Activated CD4-positive, alpha-beta T cell treated with anti-CD3 and anti-CD28 coated beads, Interleukin-2, amount 10 ng/mL, durations not matched to agents 7 days and 5 days (primary cell): Measurements from ENCODE around the gene CLDND1. TPM values are rescaled to one million over a fixed set of nuclear protein-coding genes. Genes with fewer than 3 reads are reported as not detected.
A peak's percentile ranks its signal among the peaks of the same experiment; 100 is the strongest.

ENCODE experiments used
- CTCF ChIA-PET: fragments of 350-600 bp; sonication (Branson Sonifier 250); formaldehyde crosslinking; loops from one replicate; lab custom pipeline; 2021; ENCODE audit warnings: antibody characterized with exemption; lab: Charles Lee
- POLR2A ChIA-PET: fragments of 350-600 bp; sonication (Branson Sonifier 250); formaldehyde crosslinking; loops from one replicate; lab custom pipeline; 2021; ENCODE audit warnings: antibody characterized with exemption; lab: Charles Lee
- DNase-seq: peaks from one replicate; pipeline ENCODE4 v3.0.0-alpha.2; 2020
- H3K27ac Mint-ChIP-seq: one replicate; pipeline ENCODE4 v1.8.0; 2021; ENCODE audit warnings: mild to moderate bottlenecking, moderate library complexity, mixed read lengths
- H3K27me3 Mint-ChIP-seq: one replicate; pipeline ENCODE4 v1.8.0; 2021; ENCODE audit warnings: mixed read lengths
- H3K36me3 Mint-ChIP-seq: one replicate; pipeline ENCODE4 v1.8.0; 2021; ENCODE audit warnings: low read depth, mixed read lengths
- H3K4me1 Mint-ChIP-seq: one replicate; pipeline ENCODE4 v1.8.0; 2021; ENCODE audit warnings: mixed read lengths
- H3K4me3 Mint-ChIP-seq: one replicate; pipeline ENCODE4 v1.8.0; 2021; ENCODE audit warnings: mild to moderate bottlenecking, moderate library complexity, mixed read lengths
- H3K9me3 Mint-ChIP-seq: one replicate; pipeline ENCODE4 v1.8.0; 2021; ENCODE audit warnings: mixed read lengths
- total RNA-seq, 2 experiments: library from RNA; stranded (reverse); gene quantifications; one replicate each; pipeline ENCODE4 v1.2.3, GENCODE V29; 2021

Gene CLDND1
- total RNA-seq, 2 experiments from 2014 or later, result 399 to 432 TPM

GRCh38 chr3:98550833-98551232 is 28.1 kb upstream of the CLDND1 start:
- no peak for DNase-seq
- Mint-ChIP-seq H3K27ac (peak overlapping the region; percentile 48), H3K4me3 (no peak overlapping the region), H3K9me3 (peaks cover 10% of the 10 kb centered on the region), H3K36me3 (peaks cover 65% of the 10 kb centered on the region), H3K27me3 (no peaks in the 10 kb centered on the region), H3K4me1 (peaks cover 80% of the 10 kb centered on the region)
- ChIA-PET POLR2A (no interaction called here), CTCF (interaction anchor here (0.9 to 1.5 kb wide), 2 partner anchors 13 to 15 kb away, joined by 4 read pairs; no protein-coding TSS in a partner anchor)

DNA sequence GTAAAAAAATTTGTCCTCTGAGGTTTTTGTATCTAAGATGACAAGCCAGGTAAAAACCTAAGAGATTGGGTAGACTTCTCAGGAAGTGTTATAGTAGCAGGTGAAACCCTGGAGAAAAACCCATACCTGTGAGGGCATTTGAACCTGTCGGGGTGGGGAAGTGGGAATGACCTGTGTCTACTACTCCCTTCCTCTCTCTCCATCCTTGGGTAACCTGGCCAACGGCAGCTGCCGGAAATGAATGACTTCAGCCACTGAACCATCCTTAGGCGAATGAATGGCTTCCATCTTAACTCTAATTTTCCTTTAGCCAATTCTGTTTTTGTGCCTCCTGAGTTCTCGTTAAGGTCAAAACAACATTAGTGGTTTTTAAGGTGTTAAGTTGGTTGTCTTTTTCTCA is 25.8 kb upstream of the CLDND1 start:
- H3K4me3 Mint-ChIP-seq, result no peak overlapping the region
- H3K4me1 Mint-ChIP-seq, result peaks cover 73% of the 10 kb centered on the region
- no peak overlapping the region for H3K27ac Mint-ChIP-seq
- H3K9me3 Mint-ChIP-seq, result peaks cover 10% of the 10 kb centered on the region
- POLR2A ChIA-PET, result no interaction called here
- CTCF ChIA-PET, result interaction anchor here (1.5 to 1.9 kb wide), 2 partner anchors 12 to 580 kb away, joined by 3 to 4 read pairs; no protein-coding TSS in a partner anchor
- DNase-seq, result no peak
- H3K27me3 Mint-ChIP-seq, result no peaks in the 10 kb centered on the region
- H3K36me3 Mint-ChIP-seq, result peaks cover 62% of the 10 kb centered on the region

DNA sequence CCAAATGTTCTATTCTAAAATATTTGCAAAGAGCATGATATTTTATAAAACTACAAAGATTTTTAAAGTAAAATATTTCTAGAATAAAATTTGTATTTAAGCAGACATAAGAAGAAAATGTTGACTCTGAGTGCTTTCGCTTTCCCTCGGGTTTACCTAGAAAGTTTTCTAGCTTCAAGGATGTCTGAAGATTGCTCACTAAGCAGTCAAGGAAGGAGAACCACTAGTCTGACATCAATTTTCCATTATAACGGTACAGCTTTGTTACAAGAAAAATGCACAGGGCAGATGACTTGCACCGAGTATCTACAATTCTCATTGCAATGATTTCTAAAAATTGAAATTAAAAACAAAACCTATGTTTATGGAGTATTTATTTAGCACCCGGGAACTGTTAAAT is 23.2 kb upstream of the CLDND1 start:
- Mint-ChIP-seq H3K36me3 (peaks cover 56% of the 10 kb centered on the region), H3K27me3 (no peaks in the 10 kb centered on the region), H3K4me1 (peaks cover 70% of the 10 kb centered on the region), H3K9me3 (peaks cover 13% of the 10 kb centered on the region), H3K27ac (peak overlapping the region; percentile 91), H3K4me3 (peak overlapping the region; percentile 53)
- ChIA-PET CTCF (interaction anchor here (0.8 to 1.8 kb wide), 7 partner anchors 9 to 56 kb away, joined by 3 to 6 read pairs (median 5); partner anchors contain the start of gene CLDND1), POLR2A (interaction anchor here (0.7 to 1.1 kb wide), 3 partner anchors 9 to 12 kb away, joined by 3 to 10 read pairs (median 7); no protein-coding TSS in a partner anchor)
- DNase-seq, result peak; percentile 56

GRCh38 chr3:98542623-98543022 is 19.9 kb upstream of the CLDND1 start:
- Mint-ChIP-seq H3K36me3 (peaks cover 40% of the 10 kb centered on the region), H3K4me3 (no peak overlapping the region), H3K27me3 (no peaks in the 10 kb centered on the region), H3K27ac (no peak overlapping the region), H3K9me3 (peaks cover 11% of the 10 kb centered on the region), H3K4me1 (peaks cover 63% of the 10 kb centered on the region)
- ChIA-PET POLR2A (no interaction called here), CTCF (interaction anchor here (1.0 to 2.2 kb wide), 3 partner anchors 10 to 14 kb away, joined by 3 to 10 read pairs (median 3); no protein-coding TSS in a partner anchor)
- DNase-seq, result no peak

DNA sequence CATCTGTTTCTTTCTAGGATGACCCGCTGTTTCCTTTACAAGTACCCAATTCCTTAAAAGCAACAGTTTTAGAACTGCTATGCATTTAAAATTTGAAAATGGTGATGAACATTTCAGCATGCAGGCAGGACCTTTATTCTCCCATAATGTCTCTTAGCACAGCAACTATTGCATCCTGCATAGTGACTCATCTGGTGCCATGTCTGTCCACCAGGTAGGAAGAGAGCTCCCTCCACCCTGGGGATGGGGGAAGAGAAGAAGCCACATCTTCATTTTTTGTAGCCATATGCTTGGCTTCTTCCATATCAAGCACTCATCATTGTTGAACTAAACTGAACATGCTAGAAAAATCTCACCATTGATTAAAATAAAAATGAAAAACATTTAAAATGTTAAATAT is 19.0 kb upstream of the CLDND1 start:
- Mint-ChIP-seq H3K27me3 (no peaks in the 10 kb centered on the region), H3K4me3 (no peak overlapping the region), H3K36me3 (peaks cover 45% of the 10 kb centered on the region), H3K9me3 (peaks cover 11% of the 10 kb centered on the region), H3K4me1 (peaks cover 69% of the 10 kb centered on the region), H3K27ac (peak overlapping the region; percentile 90)
- POLR2A ChIA-PET, result interaction anchor here (0.7 kb wide), 1 partner anchor 9 kb away, joined by 3 read pairs; no protein-coding TSS in a partner anchor
- CTCF ChIA-PET, result interaction anchor here (0.7 to 2.2 kb wide), 5 partner anchors 8 to 16 kb away, joined by 3 to 10 read pairs (median 3); no protein-coding TSS in a partner anchor
- DNase-seq, result no peak

DNA sequence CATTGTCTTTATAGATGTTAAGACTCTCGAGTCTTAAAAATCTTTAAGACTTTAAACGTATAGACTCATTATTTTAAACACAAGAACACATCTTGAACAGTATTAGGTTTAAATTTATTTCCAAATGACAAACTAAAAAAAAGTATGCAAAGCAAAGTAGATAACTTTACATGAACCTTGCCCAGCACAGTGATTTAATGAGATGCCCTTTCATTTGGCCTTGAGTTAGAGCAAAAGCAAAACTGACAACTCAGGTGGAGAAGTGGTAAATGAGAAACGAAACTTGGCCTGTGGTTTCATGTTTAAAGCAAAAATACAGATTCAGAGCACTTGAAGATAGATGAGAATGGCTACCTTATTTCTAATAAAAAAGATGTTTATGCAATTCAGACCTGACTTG is 17.6 kb upstream of the CLDND1 start:
- Mint-ChIP-seq H3K27ac (peak overlapping the region; percentile 84), H3K27me3 (no peaks in the 10 kb centered on the region), H3K9me3 (peaks cover 11% of the 10 kb centered on the region), H3K4me1 (peaks cover 69% of the 10 kb centered on the region), H3K36me3 (peaks cover 48% of the 10 kb centered on the region), H3K4me3 (peak overlapping the region; percentile 10)
- POLR2A ChIA-PET, result no interaction called here
- CTCF ChIA-PET, result interaction anchor here (1.0 to 1.7 kb wide), 3 partner anchors 14 to 17 kb away, joined by 3 to 5 read pairs (median 3); no protein-coding TSS in a partner anchor
- DNase-seq, result peak; percentile 54

- Mint-ChIP-seq H3K4me3 (peak overlapping the region; percentile 43), H3K27me3 (no peaks in the 10 kb centered on the region), H3K27ac (peak overlapping the region; percentile 81), H3K36me3 (peaks cover 41% of the 10 kb centered on the region), H3K9me3 (peaks cover 3% of the 10 kb centered on the region), H3K4me1 (peaks cover 58% of the 10 kb centered on the region)
- no peak for DNase-seq
- ChIA-PET POLR2A (interaction anchor here (0.6 to 1.8 kb wide), 7 partner anchors 9 to 568 kb away, joined by 3 to 10 read pairs (median 4); partner anchors contain the start of gene CLDND1), CTCF (interaction anchor here (0.6 to 2.7 kb wide), 11 partner anchors 9 to 27 kb away, joined by 3 to 9 read pairs (median 4); partner anchors contain the start of gene CLDND1)
Measured at GRCh38 chr3:98536456-98537017, 13.8 kb upstream of the CLDND1 start.

DNA sequence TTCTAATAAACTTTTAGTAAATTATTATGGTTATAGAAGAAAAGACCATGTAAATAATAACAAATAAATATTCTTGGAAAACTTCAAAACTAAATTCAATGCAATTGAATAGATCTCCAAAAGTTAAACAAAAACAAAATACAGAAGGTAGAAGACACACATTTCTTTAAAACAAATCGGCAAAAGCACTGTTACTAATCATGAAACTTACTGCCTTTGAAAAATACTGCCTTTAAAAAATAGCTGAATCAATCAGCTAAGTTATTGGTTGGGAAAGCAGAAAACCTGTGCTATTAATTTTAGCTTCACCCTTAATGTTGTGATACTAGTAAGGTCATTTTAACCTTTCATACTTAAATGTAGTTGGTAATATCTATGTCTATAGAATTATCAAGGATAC is 12.0 kb upstream of the CLDND1 start:
- POLR2A ChIA-PET, result no interaction called here
- CTCF ChIA-PET, result no interaction called here
- Mint-ChIP-seq H3K4me3 (peak overlapping the region; percentile 51), H3K27ac (peak overlapping the region; percentile 63), H3K9me3 (peaks cover 2% of the 10 kb centered on the region), H3K4me1 (peaks cover 60% of the 10 kb centered on the region), H3K27me3 (no peaks in the 10 kb centered on the region), H3K36me3 (peaks cover 48% of the 10 kb centered on the region)
- no peak for DNase-seq

GRCh38 chr3:98534168-98534567 is 11.5 kb upstream of the CLDND1 start:
- POLR2A ChIA-PET, result no interaction called here
- Mint-ChIP-seq H3K4me1 (peaks cover 59% of the 10 kb centered on the region), H3K36me3 (peaks cover 48% of the 10 kb centered on the region), H3K9me3 (peaks cover 2% of the 10 kb centered on the region), H3K27ac (peak overlapping the region; percentile 77), H3K4me3 (peak overlapping the region; percentile 65), H3K27me3 (no peaks in the 10 kb centered on the region)
- no peak for DNase-seq
- CTCF ChIA-PET, result no interaction called here

- H3K36me3 Mint-ChIP-seq, result peaks cover 47% of the 10 kb centered on the region
- peaks cover 59% of the 10 kb centered on the region for H3K4me1 Mint-ChIP-seq
- H3K9me3 Mint-ChIP-seq, result no peaks in the 10 kb centered on the region
Measured at GRCh38 chr3:98532709-98533571, 10.2 kb upstream of the CLDND1 start.

GRCh38 chr3:98532275-98532637 is 9.6 kb upstream of the CLDND1 start:
- Mint-ChIP-seq H3K27ac (peak overlapping the region; percentile 77), H3K9me3 (no peaks in the 10 kb centered on the region), H3K36me3 (peaks cover 51% of the 10 kb centered on the region), H3K4me3 (peak overlapping the region; percentile 65), H3K27me3 (no peaks in the 10 kb centered on the region), H3K4me1 (peaks cover 62% of the 10 kb centered on the region)
- ChIA-PET POLR2A (interaction anchor here (0.5 kb wide), 1 partner anchor 9 kb away, joined by 3 read pairs; no protein-coding TSS in a partner anchor), CTCF (interaction anchor here (0.7 to 1.2 kb wide), 4 partner anchors 10 to 33 kb away, joined by 3 to 5 read pairs (median 4); no protein-coding TSS in a partner anchor)
- DNase-seq, result no peak

More at GRCh38 chr3:98532709-98533571, 10.2 kb upstream of the CLDND1 start:
- POLR2A ChIA-PET, result interaction anchor here (0.5 kb wide), 1 partner anchor 9 kb away, joined by 3 read pairs; no protein-coding TSS in a partner anchor
- Mint-ChIP-seq H3K27me3 (no peaks in the 10 kb centered on the region), H3K4me3 (peak overlapping the region; percentile 65), H3K27ac (peak overlapping the region; percentile 77)
- DNase-seq, result no peak
- CTCF ChIA-PET, result interaction anchor here (0.7 to 1.2 kb wide), 4 partner anchors 9 to 32 kb away, joined by 3 to 5 read pairs (median 4); no protein-coding TSS in a partner anchor

DNA sequence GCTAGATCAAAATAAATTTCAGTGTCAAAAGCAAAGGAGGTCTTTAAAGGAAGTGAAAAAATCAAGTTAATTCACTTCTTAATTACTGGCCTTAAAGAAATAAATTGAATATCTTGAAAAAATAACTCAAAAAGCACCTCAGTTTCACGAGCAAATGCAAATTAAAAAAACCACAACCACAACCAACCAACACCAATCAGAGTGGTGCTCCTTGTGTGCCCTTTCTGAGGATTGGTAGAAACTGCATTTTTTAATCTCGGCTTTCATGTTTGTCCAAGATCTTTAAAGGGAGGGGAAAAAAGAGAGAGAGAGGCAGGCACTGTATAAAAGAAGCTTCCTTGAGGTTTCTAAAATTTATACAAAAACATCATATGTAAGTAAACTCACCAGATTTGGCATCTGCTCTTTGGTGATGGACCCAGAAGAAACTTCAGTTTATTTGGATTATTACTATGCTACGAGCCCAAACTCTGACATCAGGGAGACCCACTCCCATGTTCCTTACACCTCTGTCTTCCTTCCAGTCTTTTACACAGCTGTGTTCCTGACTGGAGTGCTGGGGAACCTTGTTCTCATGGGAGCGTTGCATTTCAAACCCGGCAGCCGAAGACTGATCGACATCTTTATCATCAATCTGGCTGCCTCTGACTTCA is 9.0 kb upstream of the CLDND1 start, which contains the start of gene GPR15:
Gene GPR15 (plus strand): TSS at position 357 of the 653 bp plus-strand sequence. CDS start 56 bp downstream, at position 413.
- H3K36me3 Mint-ChIP-seq, result peaks cover 48% of the 10 kb centered on the region
- ChIA-PET CTCF (interaction anchor here (0.7 to 1.2 kb wide), 3 partner anchors 16 to 33 kb away, joined by 3 to 5 read pairs (median 4); no protein-coding TSS in a partner anchor), POLR2A (no interaction called here)
- H3K4me1 Mint-ChIP-seq, result peaks cover 60% of the 10 kb centered on the region
- peak within 1 kb of the TSS; percentile 77 for H3K27ac Mint-ChIP-seq
- no peaks in the 10 kb centered on the region for H3K9me3 Mint-ChIP-seq
- peak within 1 kb of the TSS; percentile 65 for H3K4me3 Mint-ChIP-seq
- DNase-seq, result no peak
- H3K27me3 Mint-ChIP-seq, result no peaks in the 10 kb centered on the region
